ENCODE measurements around the gene GAB3.

The GAB3 gene

DNA sequence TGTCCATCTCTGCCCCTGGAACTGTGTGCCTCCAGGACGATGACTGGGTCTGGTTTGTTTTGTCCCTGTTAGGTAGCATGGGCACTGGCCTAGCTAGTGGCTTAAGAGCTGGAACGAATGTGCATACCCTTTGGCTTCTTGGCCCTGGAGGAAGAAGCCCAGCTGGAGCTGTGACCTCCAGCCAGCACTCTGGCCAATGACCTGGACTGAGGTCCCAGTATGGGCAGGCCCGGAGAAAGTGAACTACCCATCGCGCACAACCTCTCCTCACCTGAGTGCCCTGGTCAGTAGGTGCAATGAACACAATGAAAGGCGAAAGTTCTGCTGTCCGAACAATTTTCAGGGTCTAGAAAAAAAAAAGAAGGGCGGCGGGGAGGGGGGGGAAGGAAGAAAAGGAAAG lies 30.1 kb upstream of the GAB3 start:
- Histone ChIP-seq H3K36me3 (ENCODE audit: insufficient read depth, low read length) (peaks cover 32% of the 10 kb centered on the region), H4K20me1 (ENCODE audit: insufficient read depth, low read length) (peaks cover 10% of the 10 kb centered on the region; the same call in 1 of the 2 replicates)

GRCh38 chrX:154779261-154779660 lies 28.4 kb upstream of the GAB3 start:
- H3K9ac ChIP-seq (ENCODE audit: low read depth, low read length), result no peak overlapping the region
- DNase-seq, result no peak
- peak; percentile 13; the same call in 1 of the 3 replicates for ATAC-seq (ENCODE audit: insufficient read depth, low read depth)
- no peaks in the 10 kb centered on the region for H3K4me1 ChIP-seq (ENCODE audit: insufficient read depth, low read length)
- no peak overlapping the region for H3K27ac ChIP-seq (ENCODE audit: low read length)
- no peak overlapping the region for H3K4me2 ChIP-seq (ENCODE audit: insufficient read depth, low read length)
- H2AFZ ChIP-seq (ENCODE audit: low read depth, low read length), result no peak overlapping the region
- H4K20me1 ChIP-seq (ENCODE audit: insufficient read depth, low read length), result peaks cover 20% of the 10 kb centered on the region
- H3K79me2 ChIP-seq (ENCODE audit: insufficient read depth, low read length), result no peaks in the 10 kb centered on the region
- H3K27me3 ChIP-seq (ENCODE audit: insufficient read depth, low read length, poor library complexity), result no peaks in the 10 kb centered on the region
- H3K9me3 ChIP-seq (ENCODE audit: insufficient read depth, low read length, severe bottlenecking), result no peaks in the 10 kb centered on the region
- TF ChIP-seq, protein P1, sequence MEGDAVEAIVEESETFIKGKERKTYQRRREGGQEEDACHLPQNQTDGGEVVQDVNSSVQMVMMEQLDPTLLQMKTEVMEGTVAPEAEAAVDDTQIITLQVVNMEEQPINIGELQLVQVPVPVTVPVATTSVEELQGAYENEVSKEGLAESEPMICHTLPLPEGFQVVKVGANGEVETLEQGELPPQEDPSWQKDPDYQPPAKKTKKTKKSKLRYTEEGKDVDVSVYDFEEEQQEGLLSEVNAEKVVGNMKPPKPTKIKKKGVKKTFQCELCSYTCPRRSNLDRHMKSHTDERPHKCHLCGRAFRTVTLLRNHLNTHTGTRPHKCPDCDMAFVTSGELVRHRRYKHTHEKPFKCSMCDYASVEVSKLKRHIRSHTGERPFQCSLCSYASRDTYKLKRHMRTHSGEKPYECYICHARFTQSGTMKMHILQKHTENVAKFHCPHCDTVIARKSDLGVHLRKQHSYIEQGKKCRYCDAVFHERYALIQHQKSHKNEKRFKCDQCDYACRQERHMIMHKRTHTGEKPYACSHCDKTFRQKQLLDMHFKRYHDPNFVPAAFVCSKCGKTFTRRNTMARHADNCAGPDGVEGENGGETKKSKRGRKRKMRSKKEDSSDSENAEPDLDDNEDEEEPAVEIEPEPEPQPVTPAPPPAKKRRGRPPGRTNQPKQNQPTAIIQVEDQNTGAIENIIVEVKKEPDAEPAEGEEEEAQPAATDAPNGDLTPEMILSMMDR (IDR thresholded peaks at IDR 0.05; ENCODE audit: borderline replicate concordance, extremely low read depth, low read length, poor library complexity, severe bottlenecking), result no peak
- no peak for TF ChIP-seq EZH2 (IDR thresholded peaks at IDR 0.05; ENCODE audit: borderline replicate concordance, low read depth, low read length, severe bottlenecking)
- no peak overlapping the region for H3K4me3 ChIP-seq (ENCODE audit: low read depth in 1 of 2, low read length in 2 of 2)
- H3K36me3 ChIP-seq (ENCODE audit: insufficient read depth, low read length), result peaks cover 44% of the 10 kb centered on the region

More for the DNA sequence above, 30.1 kb upstream of the GAB3 start:
- no peak overlapping the region for H2AFZ ChIP-seq (ENCODE audit: low read depth, low read length)
- H3K27me3 ChIP-seq (ENCODE audit: insufficient read depth, low read length, poor library complexity), result no peaks in the 10 kb centered on the region
- ATAC-seq (ENCODE audit: insufficient read depth, low read depth) (no peak), DNase-seq (no peak)
- H3K79me2 ChIP-seq (ENCODE audit: insufficient read depth, low read length), result no peaks in the 10 kb centered on the region
- H3K4me3 ChIP-seq (ENCODE audit: low read depth in 1 of 2, low read length in 2 of 2), result no peak overlapping the region
- H3K9ac ChIP-seq (ENCODE audit: low read depth, low read length), result no peak overlapping the region
- H3K9me3 ChIP-seq (ENCODE audit: insufficient read depth, low read length, severe bottlenecking), result no peaks in the 10 kb centered on the region
- TF ChIP-seq, protein P1 (IDR thresholded peaks at IDR 0.05; ENCODE audit: borderline replicate concordance, extremely low read depth, low read length, poor library complexity, severe bottlenecking), result no peak
- TF ChIP-seq EZH2 (IDR thresholded peaks at IDR 0.05; ENCODE audit: borderline replicate concordance, low read depth, low read length, severe bottlenecking), result no peak
- H3K4me1 ChIP-seq (ENCODE audit: insufficient read depth, low read length), result no peaks in the 10 kb centered on the region
- H3K27ac ChIP-seq (ENCODE audit: low read length), result no peak overlapping the region
- H3K4me2 ChIP-seq (ENCODE audit: insufficient read depth, low read length), result no peak overlapping the region

DNA sequence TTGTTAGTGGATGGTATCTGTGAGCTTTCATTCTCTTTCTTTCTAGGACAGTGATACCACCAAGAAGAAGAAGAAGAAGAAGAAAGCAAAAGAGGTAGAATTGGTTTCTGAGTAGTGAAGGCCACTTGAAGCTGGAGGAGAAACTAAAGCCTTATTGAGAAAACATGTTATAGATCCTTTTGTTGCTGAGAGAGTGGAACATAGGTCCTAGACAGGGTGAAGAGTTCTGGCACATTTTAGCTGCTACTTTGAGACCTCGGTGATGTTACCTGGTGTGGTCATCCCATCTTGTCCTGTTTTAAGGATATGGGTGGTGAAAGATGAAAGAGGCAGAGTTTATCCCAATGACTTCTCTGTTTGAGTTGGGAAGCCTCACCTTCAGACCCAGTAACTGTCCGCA lies 25.9 kb upstream of the GAB3 start:
- ATAC-seq (ENCODE audit: insufficient read depth, low read depth), result no peak
- H3K36me3 ChIP-seq (ENCODE audit: insufficient read depth, low read length), result peaks cover 58% of the 10 kb centered on the region

More for the DNA sequence above, 25.9 kb upstream of the GAB3 start:
- Histone ChIP-seq H3K79me2 (ENCODE audit: insufficient read depth, low read length) (peaks cover 8% of the 10 kb centered on the region; the same call in 1 of the 2 replicates), H3K27me3 (ENCODE audit: insufficient read depth, low read length, poor library complexity) (no peaks in the 10 kb centered on the region), H3K27ac (ENCODE audit: low read length) (no peak overlapping the region), H3K9me3 (ENCODE audit: insufficient read depth, low read length, severe bottlenecking) (no peaks in the 10 kb centered on the region), H3K4me1 (ENCODE audit: insufficient read depth, low read length) (no peaks in the 10 kb centered on the region), H2AFZ (ENCODE audit: low read depth, low read length) (no peak overlapping the region), H3K4me3 (ENCODE audit: low read depth in 1 of 2, low read length in 2 of 2) (no peak overlapping the region), H3K4me2 (ENCODE audit: insufficient read depth, low read length) (no peak overlapping the region), H4K20me1 (ENCODE audit: insufficient read depth, low read length) (peaks cover 24% of the 10 kb centered on the region), H3K9ac (ENCODE audit: low read depth, low read length) (no peak overlapping the region)
- DNase-seq, result no peak
- TF ChIP-seq, protein P1 (IDR thresholded peaks at IDR 0.05; ENCODE audit: borderline replicate concordance, extremely low read depth, low read length, poor library complexity, severe bottlenecking), result no peak
- TF ChIP-seq EZH2 (IDR thresholded peaks at IDR 0.05; ENCODE audit: borderline replicate concordance, low read depth, low read length, severe bottlenecking), result no peak
